ENCODE results near the gene CIAO2B. TPM values are rescaled to one million over a fixed set of nuclear protein-coding genes. Genes with fewer than 3 reads are reported as not detected.

The CIAO2B gene
- total RNA-seq, 1 donor from 2014 or later, result 89.4 TPM

- peaks cover 10% of the 10 kb centered on the region for H3K27me3 Mint-ChIP-seq (ENCODE audit: unreplicated experiment)
- H3K4me3 Mint-ChIP-seq (ENCODE audit: unreplicated experiment), result no peak overlapping the region
- TF ChIP-seq, protein P1, sequence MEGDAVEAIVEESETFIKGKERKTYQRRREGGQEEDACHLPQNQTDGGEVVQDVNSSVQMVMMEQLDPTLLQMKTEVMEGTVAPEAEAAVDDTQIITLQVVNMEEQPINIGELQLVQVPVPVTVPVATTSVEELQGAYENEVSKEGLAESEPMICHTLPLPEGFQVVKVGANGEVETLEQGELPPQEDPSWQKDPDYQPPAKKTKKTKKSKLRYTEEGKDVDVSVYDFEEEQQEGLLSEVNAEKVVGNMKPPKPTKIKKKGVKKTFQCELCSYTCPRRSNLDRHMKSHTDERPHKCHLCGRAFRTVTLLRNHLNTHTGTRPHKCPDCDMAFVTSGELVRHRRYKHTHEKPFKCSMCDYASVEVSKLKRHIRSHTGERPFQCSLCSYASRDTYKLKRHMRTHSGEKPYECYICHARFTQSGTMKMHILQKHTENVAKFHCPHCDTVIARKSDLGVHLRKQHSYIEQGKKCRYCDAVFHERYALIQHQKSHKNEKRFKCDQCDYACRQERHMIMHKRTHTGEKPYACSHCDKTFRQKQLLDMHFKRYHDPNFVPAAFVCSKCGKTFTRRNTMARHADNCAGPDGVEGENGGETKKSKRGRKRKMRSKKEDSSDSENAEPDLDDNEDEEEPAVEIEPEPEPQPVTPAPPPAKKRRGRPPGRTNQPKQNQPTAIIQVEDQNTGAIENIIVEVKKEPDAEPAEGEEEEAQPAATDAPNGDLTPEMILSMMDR (IDR thresholded peaks at IDR 0.05; ENCODE audit: partially characterized antibody, unreplicated experiment), result no peak
These were observed 42.8 kb downstream of the CIAO2B start for GRCh38 chr16:66891360-66891759.

GRCh38 chr16:66890799-66891198 lies 43.4 kb downstream of the CIAO2B start:
- Mint-ChIP-seq H3K36me3 (ENCODE audit: unreplicated experiment) (no peaks in the 10 kb centered on the region), H3K27ac (ENCODE audit: unreplicated experiment) (no peak overlapping the region), H3K4me1 (ENCODE audit: low read depth, unreplicated experiment) (peaks cover 4% of the 10 kb centered on the region), H3K27me3 (ENCODE audit: unreplicated experiment) (peaks cover 7% of the 10 kb centered on the region), H3K9me3 (ENCODE audit: unreplicated experiment) (peaks cover 8% of the 10 kb centered on the region), H3K4me3 (ENCODE audit: unreplicated experiment) (no peak overlapping the region)
- no peak for DNase-seq
- TF ChIP-seq, protein P1 (IDR thresholded peaks at IDR 0.05; ENCODE audit: partially characterized antibody, unreplicated experiment), result no peak

More at GRCh38 chr16:66891360-66891759, 42.8 kb downstream of the CIAO2B start:
- Mint-ChIP-seq H3K27ac (ENCODE audit: unreplicated experiment) (no peak overlapping the region), H3K36me3 (ENCODE audit: unreplicated experiment) (no peaks in the 10 kb centered on the region), H3K4me1 (ENCODE audit: low read depth, unreplicated experiment) (peaks cover 9% of the 10 kb centered on the region), H3K9me3 (ENCODE audit: unreplicated experiment) (peaks cover 12% of the 10 kb centered on the region)
- DNase-seq, result no peak

GRCh38 chr16:66889622-66890021 lies 44.6 kb downstream of the CIAO2B start:
- H3K4me1 Mint-ChIP-seq (ENCODE audit: low read depth, unreplicated experiment), result no peaks in the 10 kb centered on the region
- H3K27ac Mint-ChIP-seq (ENCODE audit: unreplicated experiment), result no peak overlapping the region
- no peaks in the 10 kb centered on the region for H3K36me3 Mint-ChIP-seq (ENCODE audit: unreplicated experiment)
- DNase-seq, result no peak
- TF ChIP-seq, protein P1 (IDR thresholded peaks at IDR 0.05; ENCODE audit: partially characterized antibody, unreplicated experiment), result no peak
- no peak overlapping the region for H3K4me3 Mint-ChIP-seq (ENCODE audit: unreplicated experiment)
- peaks cover 7% of the 10 kb centered on the region for H3K27me3 Mint-ChIP-seq (ENCODE audit: unreplicated experiment)
- H3K9me3 Mint-ChIP-seq (ENCODE audit: unreplicated experiment), result peaks cover 4% of the 10 kb centered on the region

DNA sequence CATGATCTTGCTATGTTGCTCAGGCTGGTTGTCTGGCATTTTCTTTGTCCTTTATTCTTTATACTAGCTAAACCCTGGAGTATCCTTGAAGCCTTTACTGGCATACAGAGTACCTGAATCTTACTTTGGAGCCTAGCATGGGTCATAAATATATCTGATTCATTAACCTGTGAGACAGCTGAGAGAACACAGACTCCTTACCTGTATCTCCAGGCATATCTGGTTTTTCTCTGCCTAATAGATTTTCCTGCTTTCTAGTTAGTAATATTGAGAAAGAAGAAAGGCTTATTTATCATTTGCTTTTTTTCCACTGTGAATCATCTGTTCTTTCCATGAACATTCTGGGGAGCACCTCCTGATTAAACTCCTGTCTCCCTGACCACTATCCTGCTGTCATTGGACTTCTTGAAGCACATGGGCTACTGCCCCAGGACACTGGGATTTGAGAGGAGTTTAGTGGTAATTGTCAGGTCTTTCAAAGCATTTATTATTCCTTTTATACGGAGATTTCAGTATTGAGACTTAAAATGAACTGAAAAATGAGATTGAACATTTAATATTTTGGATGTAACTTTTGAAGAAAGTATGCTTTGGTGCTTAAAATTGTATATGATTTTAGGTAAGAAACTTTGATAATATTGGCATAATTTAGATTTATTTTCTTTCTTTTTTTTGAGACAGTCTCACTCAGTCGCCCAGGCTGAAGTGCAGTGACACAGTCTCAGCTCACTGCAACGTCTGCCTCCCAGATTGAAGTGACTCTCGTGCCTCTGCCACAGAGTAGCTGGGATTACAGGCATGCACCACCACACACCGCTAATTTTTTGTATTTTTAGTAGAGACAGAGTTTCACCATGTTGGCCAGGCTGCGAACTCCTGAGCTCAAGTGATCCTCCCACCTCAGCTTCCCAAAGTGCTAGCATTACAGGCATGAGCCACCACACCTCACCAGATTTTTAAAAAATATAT lies 45.3 kb downstream of the CIAO2B start:
- Mint-ChIP-seq H3K27me3 (ENCODE audit: unreplicated experiment) (peaks cover 7% of the 10 kb centered on the region), H3K27ac (ENCODE audit: unreplicated experiment) (no peak overlapping the region), H3K9me3 (ENCODE audit: unreplicated experiment) (peaks cover 2% of the 10 kb centered on the region)

More for the DNA sequence above, 45.3 kb downstream of the CIAO2B start:
- Mint-ChIP-seq H3K4me1 (ENCODE audit: low read depth, unreplicated experiment) (peaks cover 2% of the 10 kb centered on the region), H3K4me3 (ENCODE audit: unreplicated experiment) (no peak overlapping the region), H3K36me3 (ENCODE audit: unreplicated experiment) (no peaks in the 10 kb centered on the region)
- no peak for DNase-seq
- TF ChIP-seq, protein P1 (IDR thresholded peaks at IDR 0.05; ENCODE audit: partially characterized antibody, unreplicated experiment), result no peak

Measured in glutamatergic neuron (in vitro differentiated cells).